Kidney capillary endothelial cell (primary cell): Measurements from ENCODE around the gene RBM18.

Experiments
- DNase-seq: peaks from one replicate; pipeline ENCODE4 v3.0.0-alpha.2; 2018; ENCODE audit warnings: low spot score

The RBM18 gene

DNA sequence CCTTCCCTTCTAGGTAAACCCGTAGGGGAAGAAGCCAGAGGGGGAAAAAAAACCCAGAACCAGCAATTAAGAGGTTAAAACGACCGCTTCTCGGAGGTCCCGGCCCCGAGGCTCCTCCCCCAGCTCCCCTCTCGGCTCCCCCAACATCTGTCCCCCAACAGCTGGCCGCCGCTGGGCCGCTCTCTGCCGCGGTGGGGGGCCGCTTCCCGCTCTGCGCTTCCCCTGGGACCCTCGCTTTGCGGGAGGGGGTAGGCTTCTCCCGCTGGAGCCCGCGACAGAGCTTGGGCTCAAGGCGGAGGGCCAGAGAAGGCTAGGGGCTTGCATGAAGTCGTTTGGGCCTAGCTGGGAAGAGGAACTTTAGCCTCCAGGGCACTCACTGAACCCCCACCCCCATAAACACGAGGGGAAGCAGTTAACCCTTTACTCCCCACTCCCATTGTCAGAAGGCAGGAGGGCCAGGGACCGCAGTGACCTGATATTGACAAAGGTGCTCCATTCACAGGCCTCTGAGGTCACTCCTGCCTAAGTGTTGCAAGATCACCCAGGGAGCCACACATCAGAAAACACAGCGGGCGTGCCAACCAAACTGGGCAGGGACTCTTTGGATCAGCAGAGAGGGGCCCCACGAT, 43.3 kb downstream of the RBM18 start:
- DNase-seq, result no peak

DNA sequence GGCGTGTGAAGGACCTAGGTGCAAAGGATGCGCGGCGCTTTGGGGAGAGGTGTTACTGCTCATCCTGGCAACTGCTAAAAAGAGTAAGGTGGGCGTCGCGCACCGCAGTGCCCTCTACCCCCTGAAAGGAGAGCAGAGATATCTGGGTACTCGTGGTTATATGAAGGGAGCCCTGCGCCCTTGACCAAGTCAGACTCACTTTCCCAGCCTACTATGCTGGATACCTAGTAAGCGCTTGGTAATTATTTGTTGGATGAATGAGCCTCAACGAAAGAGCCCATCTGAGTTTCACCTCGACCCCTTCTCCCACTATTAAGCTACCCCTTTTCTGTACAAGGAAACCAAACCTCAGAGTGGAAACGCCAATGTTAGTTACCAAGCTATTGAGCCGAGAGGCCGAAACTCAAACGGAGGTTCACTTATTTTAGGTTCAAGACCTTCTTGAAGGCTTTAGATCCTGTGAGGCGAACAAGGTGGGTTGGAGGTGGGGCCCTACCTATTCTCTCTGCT, 43.9 kb downstream of the RBM18 start:
- DNase-seq, result no peak

DNA sequence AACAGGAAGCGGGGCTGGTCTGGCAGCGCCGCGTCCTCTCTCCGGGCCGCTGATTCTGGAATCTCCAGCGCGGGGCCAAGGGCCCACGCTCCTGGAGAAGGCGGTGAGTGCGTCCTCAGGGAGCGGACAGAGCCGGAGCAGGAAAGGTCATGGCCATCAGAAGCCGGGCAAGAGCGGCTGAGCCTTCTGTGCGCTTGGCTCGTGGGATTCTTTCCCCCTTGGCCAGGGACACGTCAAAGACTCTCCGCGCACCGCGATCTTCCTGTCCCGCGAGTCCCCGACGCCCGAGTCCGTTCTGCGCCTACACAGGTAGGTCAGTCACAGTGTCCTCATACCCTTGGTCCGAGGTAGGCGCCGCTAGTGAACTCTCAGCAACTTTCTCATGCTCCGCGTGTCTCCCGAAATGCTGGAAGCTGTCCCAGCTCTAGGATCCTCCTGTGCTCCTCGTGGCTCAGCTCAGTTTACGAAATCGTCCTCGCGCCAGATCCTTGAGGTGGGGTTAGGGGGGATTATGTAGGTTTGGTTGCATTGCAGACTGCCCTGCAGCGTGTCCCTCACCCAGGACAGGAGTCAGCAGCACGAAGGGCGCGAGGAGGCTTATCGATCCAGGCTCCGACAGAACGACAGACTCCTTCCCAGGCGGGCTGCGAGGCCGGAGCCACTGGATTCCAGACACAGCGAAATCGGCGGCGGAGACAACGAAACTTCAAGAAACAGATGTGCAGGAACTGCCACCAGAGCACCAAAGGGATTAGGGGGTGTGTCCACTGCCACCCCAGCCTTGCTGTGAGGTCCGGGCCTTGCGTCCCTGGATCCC, 44.6 kb downstream of the RBM18 start:
- no peak for DNase-seq

DNA sequence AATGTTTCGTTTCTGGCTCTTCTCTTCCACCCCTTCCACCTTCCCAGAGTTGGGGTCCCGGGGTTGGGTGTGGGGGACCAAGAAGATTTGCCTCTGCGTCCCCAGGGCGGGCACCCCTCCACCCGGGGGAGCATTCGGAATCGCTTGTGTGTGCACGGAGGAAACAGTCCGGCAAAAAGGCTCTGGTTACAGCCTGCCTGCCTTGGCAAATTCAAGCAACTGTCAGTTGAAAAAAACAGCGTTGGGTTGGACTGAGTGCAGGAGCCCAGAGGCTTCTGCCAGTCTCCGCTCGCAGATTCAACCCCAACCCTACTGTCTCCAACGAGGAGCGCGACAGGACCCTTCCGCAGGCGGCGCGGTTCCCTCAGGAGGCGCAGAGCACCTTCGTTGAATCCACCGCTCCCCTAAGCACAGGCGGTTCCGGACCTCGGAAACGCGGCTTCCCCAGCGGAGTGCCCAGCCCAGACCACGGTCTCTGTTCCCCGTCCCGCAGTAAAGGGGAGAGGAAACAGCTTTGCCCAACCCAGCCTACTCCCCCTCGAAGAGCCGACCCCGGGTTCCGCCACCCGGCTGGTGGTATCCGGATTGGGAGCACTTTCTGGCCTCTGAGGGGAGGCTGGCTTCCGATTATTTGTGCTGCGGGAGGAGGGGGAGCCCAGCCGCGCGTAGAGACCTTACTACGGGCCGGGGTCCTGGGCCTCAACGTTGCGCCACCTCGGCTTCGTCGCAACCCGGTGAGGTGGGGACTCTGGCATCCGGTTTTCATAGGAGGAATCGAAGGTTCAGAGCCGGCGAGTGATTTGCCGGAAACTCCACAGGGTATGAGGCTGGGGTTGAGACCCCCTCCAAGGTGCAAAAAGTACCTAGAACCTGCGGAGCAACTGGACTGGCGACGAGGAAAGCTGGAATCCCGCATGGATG, 45.4 kb downstream of the RBM18 start:
- no peak for DNase-seq

DNA sequence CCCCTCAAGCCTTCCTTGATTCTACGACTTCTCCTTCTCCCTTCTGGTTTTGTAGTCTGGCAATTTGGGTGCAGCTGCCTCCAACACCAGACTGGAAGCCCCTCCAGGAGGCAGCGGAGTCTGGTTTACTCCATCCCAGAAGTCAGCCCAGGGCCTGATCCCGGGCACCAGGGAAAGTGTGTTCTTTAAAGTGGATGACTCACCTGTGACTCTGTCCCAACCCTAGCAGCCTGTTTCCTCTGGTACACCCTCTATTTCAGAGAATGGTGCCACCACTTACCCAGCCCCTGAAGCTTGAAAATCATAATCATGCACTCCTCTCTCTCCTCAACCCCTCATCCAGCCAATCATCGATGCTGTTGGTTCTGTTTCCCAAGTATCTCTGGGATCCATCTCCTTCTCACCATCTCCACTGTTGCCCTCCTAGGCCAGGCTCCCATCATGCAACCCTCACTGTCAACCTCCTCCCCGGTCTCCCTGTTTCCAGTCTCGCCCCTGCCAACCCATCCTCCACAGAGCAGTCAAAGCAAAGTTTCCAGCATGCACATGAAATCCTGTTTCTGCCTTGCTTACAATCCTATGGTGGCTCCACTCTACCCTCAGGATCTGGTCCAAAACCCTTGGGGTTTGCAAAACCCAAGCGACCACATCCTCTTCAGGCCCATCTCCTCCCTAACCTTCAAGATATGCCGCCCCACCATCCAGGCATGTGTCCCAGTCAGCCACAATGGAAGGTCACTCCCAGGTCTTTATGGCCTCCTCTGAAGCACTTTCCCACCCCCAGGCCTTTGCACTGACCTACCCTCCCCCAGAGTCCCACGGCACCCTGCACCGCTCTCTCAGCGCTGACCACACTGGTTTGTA, 46.3 kb downstream of the RBM18 start:
- no peak for DNase-seq

DNA sequence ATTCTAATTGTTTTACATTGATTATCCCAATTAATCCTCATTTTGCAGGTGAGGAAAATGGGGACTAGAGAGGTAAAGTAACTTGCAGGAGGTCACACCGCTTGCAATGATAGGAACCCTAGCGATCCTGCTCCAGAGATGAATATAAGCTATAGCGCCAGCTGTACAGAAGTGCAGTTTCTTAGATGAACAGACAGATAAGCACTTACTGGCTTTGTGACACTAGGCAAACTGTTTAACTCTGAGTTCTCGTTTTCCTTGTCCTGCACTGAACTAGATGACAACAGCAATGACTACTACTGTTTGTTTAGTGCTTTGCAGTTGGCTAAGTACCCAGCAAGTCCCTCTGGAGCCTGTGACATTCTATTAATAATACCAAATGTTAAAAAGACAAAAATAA, 47.0 kb downstream of the RBM18 start:
- DNase-seq, result no peak

DNA sequence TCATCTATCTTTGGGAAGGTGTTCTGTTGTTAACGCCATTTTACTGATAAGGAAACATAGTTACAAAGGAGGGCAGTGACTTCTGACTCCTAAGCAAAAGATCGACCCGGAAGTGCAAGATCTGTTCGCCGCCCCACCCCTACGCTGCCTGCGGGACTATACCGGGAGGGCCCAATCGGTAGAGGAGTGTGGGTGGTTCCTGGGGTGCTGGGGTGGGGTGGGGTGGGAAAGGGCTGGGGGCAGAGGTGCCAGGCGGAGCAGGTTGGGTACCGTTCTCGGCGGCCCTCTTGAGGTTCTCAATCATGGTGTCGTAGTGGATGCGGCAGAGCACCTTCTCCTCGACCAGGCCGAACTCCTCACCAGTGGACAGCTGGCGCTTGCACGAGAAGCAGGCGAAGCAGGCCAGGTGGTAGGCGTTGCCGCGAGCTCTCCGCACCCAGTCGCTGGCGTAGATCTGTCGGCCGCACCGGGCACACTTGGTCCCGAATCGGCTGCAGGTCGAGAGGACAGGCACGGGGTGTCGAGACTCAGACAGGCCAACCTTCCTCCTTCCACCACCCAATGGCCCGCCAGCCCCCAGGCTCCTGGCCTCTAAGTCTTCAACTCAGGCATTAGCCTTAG, 47.7 kb downstream of the RBM18 start:
- DNase-seq, result no peak

DNA sequence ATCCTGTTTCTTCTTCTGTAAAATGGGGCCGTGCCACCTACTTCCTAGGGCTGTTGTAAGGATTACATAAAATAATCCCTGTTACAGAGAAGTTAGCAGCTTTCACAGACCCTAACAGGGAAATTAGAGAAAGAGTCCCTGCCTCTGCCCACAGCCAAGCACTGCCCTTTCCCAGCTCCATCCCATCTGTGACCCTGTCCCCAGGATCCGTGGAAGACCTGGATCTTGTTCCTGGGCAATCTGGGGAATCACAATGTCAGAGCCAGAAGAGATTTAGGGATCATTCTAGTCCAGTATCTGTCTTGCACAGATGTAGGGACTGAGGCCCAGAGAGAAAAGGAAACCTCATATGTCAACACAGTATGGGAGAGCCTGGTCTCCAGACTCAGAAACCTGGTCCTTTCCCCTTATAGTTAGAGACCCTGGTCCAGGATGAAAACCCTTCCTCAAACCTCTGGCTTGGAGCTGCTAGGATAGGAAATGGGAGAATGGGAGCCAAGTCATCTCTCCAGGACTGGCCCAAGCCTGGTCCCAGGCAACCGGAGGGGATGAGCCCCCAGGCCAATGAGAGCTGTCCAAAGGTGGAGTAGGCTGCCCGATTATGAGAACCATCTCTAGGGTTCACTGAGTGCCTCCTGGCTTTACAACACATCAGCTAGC, 48.4 kb downstream of the RBM18 start:
- DNase-seq, result no peak

DNA sequence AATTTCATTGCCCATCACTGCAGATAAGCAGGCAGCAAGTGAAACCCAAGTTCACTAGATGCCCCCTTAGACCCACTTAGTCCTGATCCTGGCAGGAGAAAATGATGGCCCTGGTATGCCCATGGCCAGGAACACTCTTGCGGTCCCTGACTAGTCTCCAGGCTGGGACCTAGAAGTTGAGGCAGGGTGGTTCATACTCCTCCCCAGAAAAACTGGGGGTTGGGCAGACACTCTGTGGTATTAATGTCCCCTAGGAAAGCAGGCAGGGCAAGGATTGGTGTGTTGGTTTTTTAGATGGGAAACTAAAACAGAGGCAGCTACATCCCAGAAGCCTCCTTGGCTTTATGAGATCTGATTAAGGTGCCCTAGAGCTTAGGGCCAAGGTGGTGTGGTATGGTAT, 49.0 kb downstream of the RBM18 start:
- no peak for DNase-seq

DNA sequence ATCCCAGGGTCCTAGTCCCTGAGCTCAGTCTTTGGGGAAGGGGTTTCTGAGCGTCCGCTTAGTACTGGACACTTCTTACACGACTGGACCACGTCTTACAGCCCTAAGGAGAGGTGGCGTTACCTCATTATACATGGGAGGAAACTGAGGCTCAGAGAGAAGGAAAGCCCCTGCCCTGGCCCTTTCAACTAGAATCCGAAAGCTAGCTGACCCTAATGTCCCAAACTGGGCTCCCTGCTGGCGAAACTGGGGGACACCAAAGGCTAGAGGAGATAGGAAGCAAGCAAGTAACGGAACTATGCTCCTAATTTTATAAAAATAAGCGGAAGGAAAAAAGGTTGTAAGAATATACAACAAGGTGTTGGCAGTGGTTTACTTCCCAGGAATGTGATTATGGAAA, 50.1 kb downstream of the RBM18 start:
- no peak for DNase-seq

DNA sequence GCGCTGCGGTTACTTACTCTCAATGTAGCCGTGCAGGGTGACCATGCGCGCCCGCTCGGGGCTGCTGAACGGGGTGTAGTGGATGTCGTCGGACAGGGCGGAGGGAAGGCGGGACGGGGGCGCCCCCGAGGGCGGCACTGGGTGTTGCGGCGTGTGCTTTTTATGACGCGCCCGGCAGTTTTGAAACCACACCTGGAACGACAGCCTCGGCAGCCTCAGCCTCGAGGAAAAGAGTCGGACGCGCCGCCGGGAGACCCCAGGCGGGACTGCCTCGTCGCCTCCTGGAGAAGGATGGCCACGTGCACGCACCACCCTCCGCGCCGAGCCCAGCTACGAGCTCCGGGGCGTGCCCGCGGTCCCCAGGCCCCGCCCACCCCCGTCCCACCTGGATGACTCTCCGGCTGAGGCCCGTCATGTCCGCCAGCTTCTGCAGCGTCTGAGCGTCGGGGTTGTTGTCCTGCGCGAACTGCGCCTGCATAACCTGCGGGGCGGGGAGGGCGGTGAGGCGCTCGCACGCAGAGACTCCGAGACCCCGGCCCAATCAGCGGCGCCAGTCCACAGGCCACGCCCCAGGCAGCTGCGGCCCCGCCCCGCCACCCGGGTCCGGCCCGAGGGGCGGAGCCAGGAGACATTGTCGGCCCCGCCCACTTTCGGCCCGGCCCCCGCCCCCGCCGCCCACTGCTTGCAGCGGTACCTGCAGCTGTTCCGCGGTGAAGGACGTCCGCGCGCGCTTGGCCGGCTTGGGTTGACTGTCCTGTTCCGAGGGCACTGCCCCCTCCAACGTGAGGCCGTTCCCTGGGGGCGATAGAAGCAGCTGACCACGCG, 50.8 kb downstream of the RBM18 start:
- DNase-seq, result no peak

DNA sequence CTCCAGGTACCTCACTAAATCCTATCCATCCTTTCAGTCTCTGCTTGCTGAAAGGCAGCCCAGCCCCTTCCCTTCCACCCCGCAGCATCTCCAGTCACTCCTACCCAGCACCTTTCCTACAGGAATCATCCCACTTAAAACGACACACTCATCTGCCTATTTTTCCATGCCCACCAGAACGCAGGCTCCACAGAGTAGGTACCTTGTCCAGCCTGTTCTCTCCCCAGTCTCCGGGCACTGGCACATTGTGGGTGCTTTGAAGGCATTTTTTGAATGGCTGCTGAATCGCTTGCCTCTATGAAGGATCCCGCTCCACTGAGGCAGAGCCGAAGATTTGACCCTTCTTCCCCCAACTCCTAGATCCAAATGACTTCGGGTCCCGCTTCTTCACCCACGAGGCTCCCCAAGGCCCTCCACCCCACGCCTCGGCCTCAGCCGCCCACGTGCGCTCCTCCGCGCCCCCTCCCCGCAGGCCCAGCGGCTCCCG, 51.5 kb downstream of the RBM18 start:
- DNase-seq, result no peak

DNA sequence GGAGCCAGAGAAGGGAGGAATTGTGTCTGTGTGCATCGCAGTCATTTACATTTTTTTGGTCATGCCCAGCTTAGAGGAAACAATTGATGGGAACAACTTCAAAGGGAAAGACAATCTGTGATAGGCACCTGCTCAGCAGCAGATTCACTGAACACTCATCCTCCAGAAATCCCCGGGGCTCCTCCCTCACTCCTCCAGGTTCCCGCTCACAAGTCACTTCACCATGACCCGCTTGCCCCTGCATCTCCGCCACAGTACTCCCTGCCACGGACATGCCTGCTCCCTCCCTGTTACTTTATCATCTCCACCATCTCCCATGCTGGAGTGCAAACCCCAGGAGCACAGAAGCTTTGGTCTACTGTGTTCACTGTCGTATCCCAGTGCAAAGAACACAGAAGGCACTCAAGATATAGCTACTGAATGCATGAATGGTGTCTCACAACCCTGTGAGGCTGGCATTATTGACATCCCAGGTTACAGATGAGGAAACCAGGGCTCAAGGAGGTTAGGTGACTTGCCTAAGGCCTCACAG, 52.1 kb downstream of the RBM18 start:
- no peak for DNase-seq

DNA sequence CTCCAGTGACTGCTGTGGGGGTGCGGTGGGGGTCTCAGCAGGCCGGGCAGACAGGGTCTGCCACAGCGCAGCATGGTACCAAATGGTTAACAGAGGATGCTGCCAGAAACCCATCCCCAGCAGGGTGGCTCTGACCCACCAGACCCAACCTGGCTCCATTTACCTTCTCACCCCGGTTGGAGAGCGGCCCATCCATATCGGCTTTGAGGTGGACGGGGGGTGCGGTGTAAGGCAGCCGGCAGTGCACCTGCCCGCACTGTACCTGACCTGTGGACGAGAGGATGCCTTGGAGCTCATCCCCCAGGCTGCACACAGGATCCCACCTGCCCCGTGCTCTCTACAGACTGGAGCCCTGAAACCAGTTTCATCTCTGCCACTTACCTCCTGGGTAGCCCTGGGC, 55.2 kb downstream of the RBM18 start:
- no peak for DNase-seq

DNA sequence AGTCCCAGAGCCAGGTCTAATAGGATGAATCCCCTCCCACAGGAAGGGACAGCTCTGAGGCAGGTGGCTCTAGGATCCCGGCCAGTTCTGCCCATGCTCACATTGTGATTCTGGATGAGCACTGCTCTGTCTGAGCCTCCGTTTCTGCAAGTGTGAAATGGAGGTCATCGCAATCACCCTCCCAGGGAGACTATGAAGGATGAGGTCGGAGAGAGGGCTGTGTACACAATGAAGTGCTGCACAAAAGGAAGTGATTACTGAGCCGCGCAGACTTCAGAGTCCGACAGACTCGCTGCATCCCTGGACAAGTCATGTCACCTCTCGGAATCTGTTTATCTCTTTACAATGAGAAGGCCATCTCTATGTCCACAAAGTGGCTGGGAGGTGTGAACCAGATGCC, 57.5 kb downstream of the RBM18 start:
- DNase-seq, result no peak

DNA sequence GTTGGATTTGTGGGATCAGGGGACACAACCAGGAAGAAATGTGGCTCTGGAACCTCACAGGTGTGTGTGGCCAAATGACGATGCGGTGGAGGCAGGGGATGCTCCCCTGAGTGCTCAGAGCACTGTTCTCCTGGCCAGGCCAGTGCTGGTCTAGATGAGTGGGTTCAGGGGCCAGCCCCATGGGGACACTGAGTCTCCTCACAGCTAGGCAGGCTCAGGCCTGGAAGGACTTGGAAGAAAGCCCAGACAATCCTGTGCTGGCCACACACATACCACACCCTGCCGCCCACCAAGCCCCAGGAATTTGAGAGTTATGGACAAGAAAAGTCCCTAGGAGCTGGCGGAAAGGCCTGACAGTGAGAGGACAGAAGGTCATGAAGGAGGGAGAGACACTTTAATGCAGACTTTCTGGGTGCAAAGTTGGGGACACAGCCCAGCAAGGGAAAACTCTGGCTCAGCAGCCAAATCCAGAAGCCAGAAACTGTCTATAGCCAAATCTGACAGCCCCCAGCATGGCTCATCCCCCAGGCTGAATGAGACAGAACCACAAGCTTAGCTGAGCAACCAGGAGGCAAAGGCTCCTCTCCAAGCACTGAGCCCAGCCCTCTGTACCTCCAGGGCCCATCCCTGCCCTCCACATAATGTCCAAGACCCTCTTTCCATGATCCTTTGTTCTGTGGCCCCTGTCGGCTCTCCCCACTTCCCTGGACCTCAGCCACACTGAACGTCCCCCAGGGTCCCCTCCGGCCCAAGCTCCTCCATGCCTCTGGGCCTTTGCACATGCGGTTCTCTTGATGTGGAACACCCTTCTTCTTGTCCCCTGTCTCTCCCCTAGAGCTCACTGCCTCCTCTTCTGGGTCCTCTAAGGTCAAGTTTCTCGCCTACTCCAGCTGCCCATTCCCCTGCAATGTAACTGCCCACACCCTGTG, 58.3 kb downstream of the RBM18 start:
- no peak for DNase-seq

DNA sequence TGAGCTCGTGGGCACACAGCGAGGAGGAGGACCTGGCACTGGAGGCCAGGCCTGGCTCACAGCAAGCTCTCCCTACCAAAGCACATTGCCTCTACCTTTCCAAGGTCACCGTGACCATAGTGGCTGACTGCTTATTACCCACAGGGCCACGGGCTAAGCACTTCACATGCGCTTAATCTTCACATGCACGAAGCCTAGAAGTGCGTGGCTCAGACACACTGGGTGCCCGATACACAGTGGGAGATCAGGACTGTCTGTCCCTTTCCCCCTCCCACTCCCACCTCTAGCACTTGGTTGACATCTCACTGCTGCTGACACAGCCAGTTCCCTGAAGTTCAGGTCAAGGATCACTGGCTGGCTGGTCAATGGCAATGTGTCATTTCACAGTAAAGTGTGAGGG, 59.5 kb downstream of the RBM18 start:
- DNase-seq, result no peak

DNA sequence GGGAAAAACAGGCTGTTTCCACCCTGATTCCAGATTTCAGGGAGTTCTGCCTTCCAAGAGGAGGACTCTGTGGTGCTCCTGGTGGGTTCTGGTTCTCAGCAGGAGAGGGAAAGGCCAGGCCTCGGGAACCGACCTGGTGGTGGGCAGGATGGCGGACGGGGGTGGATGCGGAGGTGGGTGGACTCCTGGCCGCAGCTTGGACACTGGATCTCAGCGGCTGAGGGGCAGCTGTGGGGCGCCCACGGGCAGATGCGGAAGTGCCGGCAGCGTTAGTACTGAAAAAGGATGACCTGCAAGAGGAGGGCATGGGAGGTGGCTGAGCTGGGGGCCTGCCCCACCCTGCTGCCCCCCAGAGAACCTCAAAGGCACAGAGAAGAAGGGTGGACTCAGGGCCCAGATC, 60.1 kb downstream of the RBM18 start:
- DNase-seq, result no peak
